Stomach (tissue), 9 donors: ENCODE measurements around the gene NREP. TPM values are rescaled to one million over a fixed set of nuclear protein-coding genes. Genes with fewer than 3 reads are reported as not detected.

Source experiments
- DNase-seq, 2 donors: peaks; one replicate each; pipeline versions ENCODE4 v3.0.0 to v3.0.0-alpha.2; 2013 to 2019
- H3K27ac ChIP-seq, 5 donors: fragments of 200-600 bp in 4 of 5; sonication (generic) in 4 of 5; one replicate each; pipeline ENCODE4 v1.5.1; 2013 to 2019; ENCODE audit warnings: mild to moderate bottlenecking in 1 of 5, moderate library complexity in 1 of 5
- H3K27me3 ChIP-seq, 3 donors: fragments of 200-600 bp; sonication (generic); one replicate each; pipeline ENCODE4 v1.5.1; 2017 to 2019; ENCODE audit warnings: mixed run types in 1 of 3
- H3K36me3 ChIP-seq, 4 donors: fragments of 200-600 bp; sonication (generic); 1 replicate in 3 of 4; 2 replicates in 1 of 4; pipeline ENCODE4 v1.5.1; 2016 to 2019
- H3K4me1 ChIP-seq, 4 donors: fragments of 200-600 bp; sonication (generic); one replicate each; pipeline ENCODE4 v1.5.1; 2016 to 2019
- H3K4me3 ChIP-seq, 4 donors: fragments of 200-600 bp; sonication (generic) in 3 of 4; one replicate each; pipeline ENCODE4 v1.5.1; 2016 to 2019; ENCODE audit warnings: mild to moderate bottlenecking in 1 of 4
- H3K9me3 ChIP-seq, 4 donors: fragments of 200-600 bp; sonication (generic); one replicate each; pipeline ENCODE4 v1.5.1; 2016 to 2019
- EP300 ChIP-seq: sonication (generic); formaldehyde crosslinking; IDR thresholded peaks from one replicate; pipeline ENCODE4 v1.6.1; 2017; ENCODE audit warnings: antibody characterized with exemption
- POLR2A ChIP-seq, 4 donors: fragments of 450-650 bp; IDR thresholded peaks; one replicate each; pipeline ENCODE4 v1.6.1; 2016; ENCODE audit warnings: antibody characterized with exemption in 4 of 4, control low read depth in 2 of 4, mild to moderate bottlenecking in 1 of 4, moderate library complexity in 1 of 4
- POLR2AphosphoS5 ChIP-seq, 3 donors: sonication (generic); formaldehyde crosslinking; IDR thresholded peaks; one replicate each; pipeline ENCODE4 v1.6.1; 2016; ENCODE audit warnings: antibody characterized with exemption in 3 of 3
- WGBS, 5 donors: extraction: QIAGEN DNeasy Blood & Tissue Kit in 3 of 5; methylation state at CpG; one replicate each; pipeline versions ENCODE4 v1.1.5 to v1.1.7; 2013 to 2018; 5-methylcytosine and 5-hydroxymethylcytosine counted together
- intact Hi-C: fragments of 100-400 bp; cut with DNase I; formaldehyde crosslinking; loops from one replicate; pipeline ENCODE4 v1.15.1; 2023; ENCODE audit warnings: low total_unique reads
- polyA plus RNA-seq, 3 donors: library from polyadenylated mRNA; stranded (reverse); fragments of 200-250 nt; gene quantifications; one replicate each; pipeline ENCODE4 v1.2.3, GENCODE V29; 2013
- small RNA-seq, 4 donors: library from RNA; depleted of rRNA; stranded (forward); fragments of <200 nt; gene quantifications; one replicate each; pipeline ENCODE3, GENCODE V24; 2016
- total RNA-seq, 5 donors: library from RNA; depleted of rRNA; stranded (reverse); fragments of >200 nt; gene quantifications; one replicate each; pipeline versions ENCODE4 v1.1.0 to v1.2.3, GENCODE V29; 2014 to 2016
- TF ChIP-seq, protein P1 (sequence below), 7 experiments: fragments of 450-650 bp in 4 of 7; fragments of 200-600 bp in 3 of 7; sonication (generic) in 3 of 7; IDR thresholded peaks; one replicate each; pipeline ENCODE4 v1.5.1; 2016 to 2019; ENCODE audit warnings: antibody characterized with exemption in 7 of 7, control low read depth in 2 of 7, mild to moderate bottlenecking in 1 of 7
- donor health status: healthy with polysubstance abuse.
- donor health status: Bipolar disorder and iron deficiency.
- donor health status: healthy.

NREP gene
- total and polyA plus RNA-seq, 8 donors, result 0.58 to 155 (median 10.3) TPM

- intact Hi-C loops, result no loop called here
- WGBS, 5 donors, result 44 to 60% (median 55%) methylated on average over 8 of the region's 8 CpGs
- no peaks in the 10 kb centered on the region for H3K9me3 ChIP-seq
- TF ChIP-seq, protein P1, sequence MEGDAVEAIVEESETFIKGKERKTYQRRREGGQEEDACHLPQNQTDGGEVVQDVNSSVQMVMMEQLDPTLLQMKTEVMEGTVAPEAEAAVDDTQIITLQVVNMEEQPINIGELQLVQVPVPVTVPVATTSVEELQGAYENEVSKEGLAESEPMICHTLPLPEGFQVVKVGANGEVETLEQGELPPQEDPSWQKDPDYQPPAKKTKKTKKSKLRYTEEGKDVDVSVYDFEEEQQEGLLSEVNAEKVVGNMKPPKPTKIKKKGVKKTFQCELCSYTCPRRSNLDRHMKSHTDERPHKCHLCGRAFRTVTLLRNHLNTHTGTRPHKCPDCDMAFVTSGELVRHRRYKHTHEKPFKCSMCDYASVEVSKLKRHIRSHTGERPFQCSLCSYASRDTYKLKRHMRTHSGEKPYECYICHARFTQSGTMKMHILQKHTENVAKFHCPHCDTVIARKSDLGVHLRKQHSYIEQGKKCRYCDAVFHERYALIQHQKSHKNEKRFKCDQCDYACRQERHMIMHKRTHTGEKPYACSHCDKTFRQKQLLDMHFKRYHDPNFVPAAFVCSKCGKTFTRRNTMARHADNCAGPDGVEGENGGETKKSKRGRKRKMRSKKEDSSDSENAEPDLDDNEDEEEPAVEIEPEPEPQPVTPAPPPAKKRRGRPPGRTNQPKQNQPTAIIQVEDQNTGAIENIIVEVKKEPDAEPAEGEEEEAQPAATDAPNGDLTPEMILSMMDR (IDR thresholded peaks at IDR 0.05), result no peak
- TF ChIP-seq POLR2AphosphoS5 (IDR thresholded peaks at IDR 0.05) (no peak), POLR2A (IDR thresholded peaks at IDR 0.05) (no peak), EP300 (no peak)
- no peak overlapping the region for H3K4me3 ChIP-seq
- peaks cover 13 to 17% (median 16%) of the 10 kb centered on the region in 4 donors for H3K4me1 ChIP-seq
- DNase-seq, result peak in 1 of 2 donors; percentile 57
- H3K27me3 ChIP-seq, result no peaks in the 10 kb centered on the region
- no peaks in the 10 kb centered on the region for H3K36me3 ChIP-seq
- H3K27ac ChIP-seq, result peak overlapping the region; percentile 6 to 78 (median 59)
Observed at GRCh38 chr5:111681414-111682120, 75.4 kb downstream of the NREP start.

DNA sequence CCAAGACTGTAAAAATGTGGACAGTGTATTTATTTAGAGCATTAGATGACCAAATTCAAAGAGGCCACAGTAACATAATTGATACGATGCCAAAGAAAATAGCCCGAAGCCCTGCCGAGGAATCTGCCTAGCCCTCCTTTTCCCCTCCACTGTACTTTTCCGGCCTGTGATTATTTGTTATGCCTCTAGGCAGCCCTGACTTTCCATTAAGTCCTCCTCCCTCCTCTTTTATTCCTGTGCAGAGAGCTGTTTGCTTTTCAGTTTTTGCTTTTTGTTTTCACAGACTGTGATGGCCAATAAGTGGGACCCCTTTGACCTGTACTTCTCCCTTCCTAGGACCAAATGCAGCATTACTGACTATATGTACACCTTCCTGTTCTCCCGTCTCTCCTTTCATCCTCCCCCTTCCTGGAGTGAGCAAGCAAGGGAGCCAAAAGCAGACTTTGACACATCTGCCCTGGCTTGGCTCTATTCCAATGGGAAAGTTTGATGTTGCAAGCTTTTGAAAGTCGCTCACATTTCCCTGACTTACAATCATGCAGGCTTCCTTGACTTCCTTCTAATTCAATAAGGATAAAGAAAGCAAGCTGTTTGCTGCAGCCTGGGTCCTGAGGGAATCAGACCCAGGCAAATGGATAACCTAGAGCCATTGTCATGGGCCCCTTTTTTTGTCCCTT is 76.1 kb downstream of the NREP start:
- Histone ChIP-seq H3K4me3 (no peak overlapping the region), H3K27ac (peak overlapping the region; percentile 6 to 78 (median 59))

DNA sequence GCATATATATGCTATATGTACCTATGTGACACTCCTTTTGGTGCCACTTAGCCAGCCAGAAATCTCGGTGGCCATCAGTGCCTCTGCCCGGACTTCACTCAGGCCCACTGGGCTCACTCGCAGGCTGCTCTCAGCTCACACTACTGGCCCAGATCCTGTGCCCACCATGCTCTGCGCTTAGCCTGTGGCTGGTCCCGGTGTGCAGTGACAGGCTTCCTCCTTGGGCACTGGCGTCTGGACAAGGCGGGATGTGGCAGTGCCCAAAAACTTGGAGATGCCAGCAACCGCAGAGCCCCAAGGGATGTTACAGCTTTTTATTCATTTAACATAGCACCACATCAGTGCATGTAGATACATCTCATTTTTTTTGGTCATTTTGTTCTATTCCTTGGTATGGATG is 77.4 kb downstream of the NREP start:
- WGBS, 5 donors, result 91 to 99% (median 96%) methylated on average over 8 of the region's 8 CpGs
- Histone ChIP-seq H3K9me3 (no peaks in the 10 kb centered on the region), H3K36me3 (no peaks in the 10 kb centered on the region), H3K4me1 (peaks cover 13 to 17% (median 16%) of the 10 kb centered on the region in 4 donors), H3K27me3 (no peaks in the 10 kb centered on the region), H3K27ac (no peak overlapping the region), H3K4me3 (no peak overlapping the region)
- TF ChIP-seq POLR2AphosphoS5 (IDR thresholded peaks at IDR 0.05) (no peak), POLR2A (IDR thresholded peaks at IDR 0.05) (no peak), EP300 (no peak)
- TF ChIP-seq, protein P1 (IDR thresholded peaks at IDR 0.05), result no peak
- intact Hi-C loops, result no loop called here
- no peak for DNase-seq

More for the DNA sequence above, 76.1 kb downstream of the NREP start:
- peaks cover 13 to 17% (median 16%) of the 10 kb centered on the region in 4 donors for H3K4me1 ChIP-seq
- no peaks in the 10 kb centered on the region for H3K36me3 ChIP-seq
- intact Hi-C loops, result no loop called here
- H3K27me3 ChIP-seq, result no peaks in the 10 kb centered on the region
- H3K9me3 ChIP-seq, result no peaks in the 10 kb centered on the region
- TF ChIP-seq POLR2AphosphoS5 (IDR thresholded peaks at IDR 0.05), result peak in 2 of 3 donors; percentile 49 to 87
- TF ChIP-seq POLR2A (IDR thresholded peaks at IDR 0.05), result no peak
- no peak for TF ChIP-seq EP300
- TF ChIP-seq, protein P1 (IDR thresholded peaks at IDR 0.05), result peak in 1 of 7 experiments; percentile 8
- WGBS, 5 donors, result 11 to 20% (median 14%) methylated on average over 6 of the region's 6 CpGs
- DNase-seq, result peak; percentile 74 to 92

Small RNA genes within 50 kb of the gene (small RNA-seq; reads per million reads assigned to genes)
- gene RN7SKP57, result 0 reads per million in 4 donors

Other genes starting within 250 kb of the NREP start
- 10 to 100 TPM in 3 of 5 donors, 1 to 10 TPM in 2; 4.7 to 45.5 (median 24.1) TPM for gene STARD4, start 244.7 kb downstream of the NREP start, total RNA-seq
- 10 to 100 TPM in 1 of 3 donors, 1 to 10 TPM in 2; 4.4 to 15.0 (median 8.9) TPM for gene STARD4, start 244.7 kb downstream of the NREP start, polyA plus RNA-seq